Neural crest cell (in vitro differentiated cells): ENCODE measurements around the gene CCDC159. TPM values are rescaled to one million over a fixed set of nuclear protein-coding genes. Genes with fewer than 3 reads are reported as not detected.

Source experiments
- DNase-seq: peaks from one replicate; pipeline ENCODE4 v3.0.0; 2021; ENCODE audit warnings: low read depth, mixed read lengths, low spot score
- H3K27ac Mint-ChIP-seq: one replicate; pipeline ENCODE4 v1.8.0; 2021; ENCODE audit warnings: mild to moderate bottlenecking, mixed read lengths; ENCODE audit not compliant: unreplicated experiment
- H3K27me3 Mint-ChIP-seq: 2 replicates; pipeline ENCODE4 v1.8.0; 2021; ENCODE audit warnings: low read depth, mild to moderate bottlenecking, mixed read lengths
- H3K36me3 Mint-ChIP-seq: 2 replicates; pipeline ENCODE4 v1.8.0; 2021; ENCODE audit warnings: low read depth, mild to moderate bottlenecking, mixed read lengths
- H3K4me1 Mint-ChIP-seq: 2 replicates; pipeline ENCODE4 v1.8.0; 2021; ENCODE audit warnings: mixed read lengths
- H3K4me3 Mint-ChIP-seq: one replicate; pipeline ENCODE4 v1.8.0; 2021; ENCODE audit warnings: mild to moderate bottlenecking, mixed read lengths
- H3K9me3 Mint-ChIP-seq: 2 replicates; pipeline ENCODE4 v1.8.0; 2021; ENCODE audit warnings: mixed read lengths
- CTCF ChIP-seq: fragments of 200-600 bp; sonication (generic); conservative IDR thresholded peaks from 2 replicates; pipeline ENCODE4 v1.5.0; 2021; ENCODE audit warnings: antibody characterized with exemption, mild to moderate bottlenecking
- total RNA-seq: library from RNA; stranded (reverse); gene quantifications from 2 replicates; pipeline ENCODE4 v1.2.1, GENCODE V29; 2021

Gene CCDC159
- total RNA-seq, 1 donor from 2014 or later = 10.3 TPM

DNA sequence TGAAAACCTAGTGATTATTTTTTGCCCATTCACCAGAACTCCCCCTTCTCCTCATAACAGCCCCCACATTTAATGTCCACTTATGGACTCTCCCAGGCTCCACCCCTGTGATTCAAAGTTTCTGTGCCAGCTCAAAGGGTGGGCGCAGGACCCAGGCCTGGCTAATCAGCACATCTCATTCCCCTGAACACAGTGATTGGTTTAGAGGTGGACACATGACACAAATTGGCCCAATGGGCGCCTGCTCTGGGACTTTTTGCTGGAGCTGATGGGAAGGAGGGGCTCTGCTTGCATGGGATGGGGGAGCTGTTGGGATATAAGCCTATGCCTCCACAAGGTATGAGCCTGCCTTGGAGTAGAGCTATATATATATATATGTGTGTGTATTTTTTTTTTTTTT, 44.0 kb downstream of the CCDC159 start:
- no peak for TF ChIP-seq CTCF
- Mint-ChIP-seq H3K27me3 (peaks cover 9% of the 10 kb centered on the region), H3K27ac (no peak overlapping the region), H3K4me3 (no peak overlapping the region), H3K36me3 (no peaks in the 10 kb centered on the region), H3K9me3 (peaks cover 2% of the 10 kb centered on the region), H3K4me1 (no peaks in the 10 kb centered on the region)
- no peak for DNase-seq

DNA sequence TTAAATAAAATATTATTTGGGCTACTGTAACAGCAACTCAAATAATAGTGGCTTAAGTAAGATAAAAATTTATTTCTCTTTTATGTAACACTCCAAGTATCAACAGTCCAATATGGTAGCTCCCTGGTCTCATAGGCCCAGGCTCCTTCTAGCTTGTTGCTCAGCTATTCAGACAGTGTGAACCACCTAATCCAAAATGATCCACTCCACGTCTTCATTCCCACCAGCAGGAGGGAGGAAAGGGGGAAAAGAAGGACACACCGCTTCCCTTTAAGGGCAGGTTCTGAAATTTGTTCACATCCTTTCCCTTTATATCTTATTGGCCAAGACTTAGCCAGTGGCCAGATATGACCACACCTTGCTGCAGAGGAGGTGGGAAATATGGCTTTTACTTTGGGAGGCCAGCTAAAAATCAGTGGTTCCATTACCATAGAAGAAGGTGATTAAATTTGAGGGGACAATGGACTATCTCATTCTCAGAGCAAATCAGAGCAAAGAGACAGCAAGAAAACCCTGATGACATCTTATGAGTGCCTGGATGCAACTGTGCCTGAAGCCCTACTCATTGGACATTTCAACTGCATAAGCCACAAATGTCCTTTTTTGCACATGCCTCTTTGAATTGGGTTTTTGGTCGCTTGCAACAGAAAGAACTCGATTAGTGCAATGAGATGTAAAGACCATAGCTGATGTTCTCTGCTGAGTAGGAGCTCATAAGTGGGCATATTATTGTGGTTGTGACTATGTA, 44.8 kb downstream of the CCDC159 start:
- Mint-ChIP-seq H3K27me3 (peaks cover 9% of the 10 kb centered on the region), H3K9me3 (peaks cover 2% of the 10 kb centered on the region), H3K4me3 (no peak overlapping the region), H3K36me3 (no peaks in the 10 kb centered on the region), H3K4me1 (no peaks in the 10 kb centered on the region), H3K27ac (no peak overlapping the region)
- TF ChIP-seq CTCF = no peak
- DNase-seq = no peak

- Mint-ChIP-seq H3K4me3 (no peak overlapping the region), H3K27ac (no peak overlapping the region), H3K36me3 (no peaks in the 10 kb centered on the region), H3K9me3 (peaks cover 3% of the 10 kb centered on the region), H3K27me3 (peaks cover 9% of the 10 kb centered on the region), H3K4me1 (peaks cover 4% of the 10 kb centered on the region)
- TF ChIP-seq CTCF = no peak
- DNase-seq = no peak
Observed at GRCh38 chr19:11397089-11397610, 50.8 kb downstream of the CCDC159 start.

DNA sequence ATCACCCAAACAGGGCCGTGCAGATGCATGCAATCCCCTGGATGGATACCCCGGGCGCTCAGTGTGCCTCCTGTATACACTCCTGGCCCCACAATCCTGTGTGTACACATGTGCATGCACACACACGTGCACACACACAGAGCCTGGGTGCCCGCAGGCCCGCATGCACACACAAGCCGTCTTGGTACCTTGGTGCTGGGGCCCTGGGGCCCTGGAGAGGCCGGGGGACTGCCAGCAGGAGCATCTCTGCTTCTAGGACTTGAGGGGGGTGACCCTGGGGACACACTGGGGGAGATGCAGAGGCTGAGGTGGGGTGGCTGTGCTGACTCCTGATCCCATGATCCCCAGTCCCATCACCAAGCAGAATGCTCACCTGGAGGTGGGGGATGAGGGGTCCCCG, 53.3 kb downstream of the CCDC159 start:
- Mint-ChIP-seq H3K27ac (no peak overlapping the region), H3K27me3 (peaks cover 3% of the 10 kb centered on the region), H3K36me3 (no peaks in the 10 kb centered on the region), H3K9me3 (peaks cover 3% of the 10 kb centered on the region), H3K4me1 (peaks cover 6% of the 10 kb centered on the region), H3K4me3 (no peak overlapping the region)
- no peak for DNase-seq
- no peak for TF ChIP-seq CTCF

DNA sequence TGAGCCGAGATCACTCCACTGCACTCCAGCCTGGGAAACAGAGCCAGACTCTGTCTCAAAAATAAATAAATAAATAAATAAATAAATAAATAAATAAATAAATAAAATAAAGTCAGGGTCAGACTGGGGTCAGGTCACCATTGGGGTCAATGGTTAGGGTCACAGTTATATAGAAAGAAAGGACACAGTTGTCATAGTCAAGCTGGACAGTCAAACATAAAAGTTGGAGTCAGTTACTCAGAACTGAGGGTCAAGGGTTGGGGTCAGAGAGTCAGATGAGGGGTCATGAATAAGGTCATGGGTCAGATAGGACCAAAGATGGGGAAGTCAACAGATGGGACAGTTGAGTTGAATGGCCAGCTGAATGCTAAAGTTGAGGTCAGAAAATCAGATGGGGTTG, 54.5 kb downstream of the CCDC159 start:
- Mint-ChIP-seq H3K36me3 (no peaks in the 10 kb centered on the region), H3K9me3 (peaks cover 3% of the 10 kb centered on the region), H3K27me3 (no peaks in the 10 kb centered on the region), H3K4me3 (no peak overlapping the region), H3K27ac (no peak overlapping the region), H3K4me1 (peaks cover 11% of the 10 kb centered on the region)
- TF ChIP-seq CTCF = no peak
- no peak for DNase-seq
